Breast epithelium (tissue), 4 donors: ENCODE measurements around the gene RPP38. TPM values are rescaled to one million over a fixed set of nuclear protein-coding genes. Genes with fewer than 3 reads are reported as not detected.

Experiments used
- DNase-seq, 2 donors: peaks; one replicate each; pipeline ENCODE4 v3.0.0-alpha.2; 2019; ENCODE audit warnings: low spot score in 2 of 2
- H3K27ac ChIP-seq, 2 donors: fragments of 200-600 bp; sonication (generic) in 1 of 2; one replicate each; pipeline ENCODE4 v1.5.1; 2016 to 2019; ENCODE audit warnings: mild to moderate bottlenecking in 1 of 2
- H3K27me3 ChIP-seq, 2 donors: fragments of 200-600 bp; sonication (generic) in 1 of 2; one replicate each; pipeline versions ENCODE4 v1.5.1 to v1.6.0; 2017 to 2019; ENCODE audit warnings: control low read depth in 1 of 2, mild to moderate bottlenecking in 1 of 2
- H3K36me3 ChIP-seq: fragments of 200-600 bp; one replicate; pipeline ENCODE4 v1.5.1; 2019
- H3K4me1 ChIP-seq, 2 donors: fragments of 200-600 bp; sonication (generic); one replicate each; pipeline ENCODE4 v1.5.1; 2016 to 2019; ENCODE audit warnings: control low read depth in 1 of 2
- H3K4me3 ChIP-seq, 3 donors: fragments of 200-600 bp; sonication (generic); 1 replicate in 2 of 3; 2 replicates in 1 of 3; pipeline ENCODE4 v1.5.1; 2016 to 2019; ENCODE audit warnings: mild to moderate bottlenecking in 3 of 3, moderate library complexity in 2 of 3
- H3K9me3 ChIP-seq, 2 donors: fragments of 200-600 bp; sonication (generic) in 1 of 2; one replicate each; pipeline ENCODE4 v1.5.1; 2016 to 2019; ENCODE audit warnings: control low read depth in 1 of 2
- CTCF ChIP-seq, 3 donors: fragments of 450-650 bp; IDR thresholded peaks; one replicate each; pipeline ENCODE4 v1.5.1; 2016 to 2017; ENCODE audit warnings: antibody characterized with exemption in 3 of 3, mild to moderate bottlenecking in 3 of 3, moderate library complexity in 3 of 3
- POLR2A ChIP-seq: fragments of 450-650 bp; IDR thresholded peaks from one replicate; pipeline ENCODE4 v1.6.1; 2016; ENCODE audit warnings: antibody characterized with exemption, mild to moderate bottlenecking, moderate library complexity
- POLR2AphosphoS5 ChIP-seq, 3 donors: sonication (generic); formaldehyde crosslinking; IDR thresholded peaks; one replicate each; pipeline ENCODE4 v1.6.1; 2017; ENCODE audit warnings: antibody characterized with exemption in 3 of 3
- intact Hi-C: fragments of 100-400 bp; cut with DNase I; formaldehyde crosslinking; loops from one replicate; pipeline ENCODE4 v1.15.1; 2023; ENCODE audit warnings: low total_unique reads
- total RNA-seq, 3 donors: library from RNA; depleted of rRNA; stranded (reverse); fragments of >200 nt; gene quantifications; one replicate each; pipeline ENCODE4 v1.1.0, GENCODE V29; 2016

Gene RPP38
- total RNA-seq, 3 donors from 2014 or later, result 10.6 to 17.4 (median 16.8) TPM

GRCh38 chr10:15120523-15120922 is 23.4 kb downstream of the RPP38 start:
- Histone ChIP-seq H3K9me3 (no peaks in the 10 kb centered on the region), H3K27me3 (no peaks in the 10 kb centered on the region), H3K4me3 (no peak overlapping the region), H3K36me3 (no peaks in the 10 kb centered on the region), H3K27ac (no peak overlapping the region), H3K4me1 (no peaks in the 10 kb centered on the region)
- intact Hi-C loops, result loop anchor here (5.0 kb wide), 1 partner anchor 328 kb away; no protein-coding TSS in a partner anchor
- no peak for DNase-seq
- TF ChIP-seq POLR2A (no peak), POLR2AphosphoS5 (IDR thresholded peaks at IDR 0.05) (no peak), CTCF (IDR thresholded peaks at IDR 0.05) (no peak)

- no peaks in the 10 kb centered on the region for H3K4me1 ChIP-seq
- TF ChIP-seq POLR2AphosphoS5 (IDR thresholded peaks at IDR 0.05) (no peak), POLR2A (no peak), CTCF (IDR thresholded peaks at IDR 0.05) (no peak)
- H3K4me3 ChIP-seq, result no peak overlapping the region
- no peaks in the 10 kb centered on the region for H3K27me3 ChIP-seq
- H3K27ac ChIP-seq, result no peak overlapping the region
- intact Hi-C loops, result loop anchor here (5.0 kb wide), 1 partner anchor 329 kb away; no protein-coding TSS in a partner anchor
- no peak for DNase-seq
- no peaks in the 10 kb centered on the region for H3K36me3 ChIP-seq
- no peaks in the 10 kb centered on the region for H3K9me3 ChIP-seq
Observed at GRCh38 chr10:15121707-15122106, 24.6 kb downstream of the RPP38 start.

GRCh38 chr10:15122477-15123030 is 25.4 kb downstream of the RPP38 start:
- no peaks in the 10 kb centered on the region for H3K4me1 ChIP-seq
- H3K36me3 ChIP-seq, result no peaks in the 10 kb centered on the region
- H3K9me3 ChIP-seq, result no peaks in the 10 kb centered on the region
- TF ChIP-seq POLR2A (no peak), CTCF (IDR thresholded peaks at IDR 0.05) (no peak), POLR2AphosphoS5 (IDR thresholded peaks at IDR 0.05) (no peak)
- H3K27me3 ChIP-seq, result no peaks in the 10 kb centered on the region
- H3K4me3 ChIP-seq, result no peak overlapping the region
- intact Hi-C loops, result loop anchor here (5.0 kb wide), 1 partner anchor 330 kb away; no protein-coding TSS in a partner anchor
- no peak for DNase-seq
- no peak overlapping the region for H3K27ac ChIP-seq

- no peaks in the 10 kb centered on the region for H3K9me3 ChIP-seq
- no peak overlapping the region for H3K27ac ChIP-seq
- intact Hi-C loops, result loop anchor here (5.0 kb wide), 1 partner anchor 331 kb away; no protein-coding TSS in a partner anchor
- no peak overlapping the region for H3K4me3 ChIP-seq
- no peak for TF ChIP-seq POLR2AphosphoS5 (IDR thresholded peaks at IDR 0.05)
- no peak for TF ChIP-seq CTCF (IDR thresholded peaks at IDR 0.05)
- no peak for TF ChIP-seq POLR2A
- no peaks in the 10 kb centered on the region for H3K36me3 ChIP-seq
- no peaks in the 10 kb centered on the region for H3K4me1 ChIP-seq
- DNase-seq, result no peak
- no peaks in the 10 kb centered on the region for H3K27me3 ChIP-seq
Observed at GRCh38 chr10:15123749-15124184, 26.6 kb downstream of the RPP38 start.

- DNase-seq, result no peak
- Histone ChIP-seq H3K9me3 (no peaks in the 10 kb centered on the region), H3K4me3 (no peak overlapping the region), H3K36me3 (no peaks in the 10 kb centered on the region), H3K27ac (no peak overlapping the region), H3K27me3 (no peaks in the 10 kb centered on the region), H3K4me1 (no peaks in the 10 kb centered on the region)
- intact Hi-C loops, result loop anchor here (5.0 kb wide), 1 partner anchor 332 kb away; no protein-coding TSS in a partner anchor
- TF ChIP-seq POLR2A (no peak), POLR2AphosphoS5 (IDR thresholded peaks at IDR 0.05) (no peak), CTCF (IDR thresholded peaks at IDR 0.05) (no peak)
Observed at GRCh38 chr10:15124190-15124589, 27.0 kb downstream of the RPP38 start.
